Activated B cell treated with CpG ODN at 0.5 μM for 24 hours (primary cell): Measurements from ENCODE around the gene VWCE. TPM values are rescaled to one million over a fixed set of nuclear protein-coding genes. Genes with fewer than 3 reads are reported as not detected.
"Not testable (repeated sequence)": the region's sequence is repeated elsewhere in the genome, so short reads cannot be mapped to it uniquely, and the experiment has no call there.

Experiments used
- ATAC-seq: fragments of 200-7000 bp; cut with Tn5 transposase; one replicate; pipeline ENCODE4 v1.10.0; 2021; ENCODE audit warnings: low read depth, mild to moderate bottlenecking, moderate library complexity
- CTCF ChIA-PET: fragments of 350-600 bp; sonication (Branson Sonifier 250); formaldehyde crosslinking; loops from one replicate; lab custom pipeline; 2021; ENCODE audit warnings: antibody characterized with exemption; lab: Charles Lee
- POLR2A ChIA-PET: fragments of 350-600 bp; sonication (Branson Sonifier 250); formaldehyde crosslinking; loops from one replicate; lab custom pipeline; 2021; ENCODE audit warnings: antibody characterized with exemption; lab: Charles Lee
- DNase-seq: peaks from one replicate; pipeline ENCODE4 v3.0.0; 2022
- H3K27ac Mint-ChIP-seq: one replicate; pipeline ENCODE4 v1.8.0; 2020; ENCODE audit warnings: mixed read lengths
- H3K27me3 Mint-ChIP-seq: one replicate; pipeline ENCODE4 v1.8.0; 2021; ENCODE audit warnings: mixed read lengths
- H3K36me3 Mint-ChIP-seq: one replicate; pipeline ENCODE4 v1.8.0; 2021; ENCODE audit warnings: low read depth, mixed read lengths
- H3K4me1 Mint-ChIP-seq: one replicate; pipeline ENCODE4 v1.8.0; 2021; ENCODE audit warnings: mixed read lengths
- H3K4me3 Mint-ChIP-seq: one replicate; pipeline ENCODE4 v1.8.0; 2020; ENCODE audit warnings: mild to moderate bottlenecking, mixed read lengths
- H3K9me3 Mint-ChIP-seq: one replicate; pipeline ENCODE4 v1.8.0; 2020; ENCODE audit warnings: mixed read lengths
- intact Hi-C: fragments of 100-400 bp; cut with micrococcal nuclease; formaldehyde crosslinking; loops from one replicate; pipeline ENCODE4 v1.15.1; 2024
- total RNA-seq: library from RNA; stranded (reverse); gene quantifications from 2 replicates; pipeline ENCODE4 v1.2.3, GENCODE V29; 2022
- TF ChIP-seq, protein P1 (sequence below): fragments of 200-600 bp; IDR thresholded peaks from one replicate; pipeline ENCODE4 v1.8.0; 2022; ENCODE audit warnings: antibody characterized with exemption, mild to moderate bottlenecking

VWCE gene
- total RNA-seq, 1 donor from 2014 or later, result 1.3 TPM

DNA sequence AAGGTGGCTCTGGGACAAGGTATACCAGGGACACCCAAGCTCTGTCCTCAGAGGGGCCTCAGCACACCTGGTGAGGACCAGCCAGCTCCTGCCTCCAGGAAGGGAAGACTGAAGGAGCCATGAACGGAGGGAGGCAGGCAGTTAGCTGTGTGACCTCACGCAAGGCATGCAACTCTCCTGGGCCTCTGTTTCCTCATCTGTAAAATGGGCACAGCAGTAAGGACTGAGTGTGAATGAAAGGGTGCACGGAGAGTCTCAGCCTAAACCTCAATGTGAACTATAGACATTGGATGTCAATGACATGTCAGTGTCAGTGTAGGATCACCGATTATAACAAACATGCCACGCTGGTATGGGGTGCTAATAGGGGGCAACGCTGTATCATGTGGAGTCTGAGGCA lies 35.8 kb downstream of the VWCE start:
- Mint-ChIP-seq H3K4me3 (no peak overlapping the region), H3K36me3 (no peaks in the 10 kb centered on the region), H3K9me3 (no peaks in the 10 kb centered on the region), H3K27ac (no peak overlapping the region), H3K27me3 (no peaks in the 10 kb centered on the region), H3K4me1 (no peaks in the 10 kb centered on the region)
- CTCF ChIA-PET, result interaction anchor here (1.4 kb wide), 1 partner anchor 126 kb away, joined by 3 read pairs; no protein-coding TSS in a partner anchor
- ATAC-seq (no peak), DNase-seq (no peak)
- intact Hi-C loops, result no loop called here
- POLR2A ChIA-PET, result interaction anchor here (0.6 kb wide), 1 partner anchor 1003 kb away, joined by 3 read pairs; no protein-coding TSS in a partner anchor
- TF ChIP-seq, protein P1, sequence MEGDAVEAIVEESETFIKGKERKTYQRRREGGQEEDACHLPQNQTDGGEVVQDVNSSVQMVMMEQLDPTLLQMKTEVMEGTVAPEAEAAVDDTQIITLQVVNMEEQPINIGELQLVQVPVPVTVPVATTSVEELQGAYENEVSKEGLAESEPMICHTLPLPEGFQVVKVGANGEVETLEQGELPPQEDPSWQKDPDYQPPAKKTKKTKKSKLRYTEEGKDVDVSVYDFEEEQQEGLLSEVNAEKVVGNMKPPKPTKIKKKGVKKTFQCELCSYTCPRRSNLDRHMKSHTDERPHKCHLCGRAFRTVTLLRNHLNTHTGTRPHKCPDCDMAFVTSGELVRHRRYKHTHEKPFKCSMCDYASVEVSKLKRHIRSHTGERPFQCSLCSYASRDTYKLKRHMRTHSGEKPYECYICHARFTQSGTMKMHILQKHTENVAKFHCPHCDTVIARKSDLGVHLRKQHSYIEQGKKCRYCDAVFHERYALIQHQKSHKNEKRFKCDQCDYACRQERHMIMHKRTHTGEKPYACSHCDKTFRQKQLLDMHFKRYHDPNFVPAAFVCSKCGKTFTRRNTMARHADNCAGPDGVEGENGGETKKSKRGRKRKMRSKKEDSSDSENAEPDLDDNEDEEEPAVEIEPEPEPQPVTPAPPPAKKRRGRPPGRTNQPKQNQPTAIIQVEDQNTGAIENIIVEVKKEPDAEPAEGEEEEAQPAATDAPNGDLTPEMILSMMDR, result no peak

DNA sequence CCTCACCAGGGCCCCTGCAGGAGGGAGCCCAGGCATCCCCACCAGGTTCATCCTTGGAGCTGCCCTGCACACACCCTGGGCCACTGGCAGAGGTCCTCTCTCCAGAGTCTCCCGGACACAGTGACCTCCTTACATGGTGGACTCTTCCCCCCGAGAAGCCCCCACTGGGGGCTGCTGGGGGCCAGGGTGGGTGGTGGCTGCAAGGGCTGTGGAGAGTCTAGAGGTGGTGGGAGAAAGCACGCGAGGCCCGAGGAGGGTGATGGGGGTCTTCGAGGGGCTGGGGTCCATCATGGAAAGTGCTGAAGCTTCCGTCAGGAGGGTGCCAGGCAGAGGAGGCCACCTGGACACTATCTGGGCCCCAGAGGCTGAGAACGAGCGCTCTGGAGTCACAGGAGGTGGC lies 36.6 kb downstream of the VWCE start:
- ChIA-PET CTCF (no interaction called here), POLR2A (no interaction called here)
- DNase-seq, result no peak
- intact Hi-C loops, result no loop called here
- no peak for ATAC-seq
- H3K4me1 Mint-ChIP-seq, result no peaks in the 10 kb centered on the region
- TF ChIP-seq, protein P1, result no peak
- H3K27ac Mint-ChIP-seq, result no peak overlapping the region
- no peaks in the 10 kb centered on the region for H3K9me3 Mint-ChIP-seq
- no peak overlapping the region for H3K4me3 Mint-ChIP-seq
- no peaks in the 10 kb centered on the region for H3K36me3 Mint-ChIP-seq
- no peaks in the 10 kb centered on the region for H3K27me3 Mint-ChIP-seq

DNA sequence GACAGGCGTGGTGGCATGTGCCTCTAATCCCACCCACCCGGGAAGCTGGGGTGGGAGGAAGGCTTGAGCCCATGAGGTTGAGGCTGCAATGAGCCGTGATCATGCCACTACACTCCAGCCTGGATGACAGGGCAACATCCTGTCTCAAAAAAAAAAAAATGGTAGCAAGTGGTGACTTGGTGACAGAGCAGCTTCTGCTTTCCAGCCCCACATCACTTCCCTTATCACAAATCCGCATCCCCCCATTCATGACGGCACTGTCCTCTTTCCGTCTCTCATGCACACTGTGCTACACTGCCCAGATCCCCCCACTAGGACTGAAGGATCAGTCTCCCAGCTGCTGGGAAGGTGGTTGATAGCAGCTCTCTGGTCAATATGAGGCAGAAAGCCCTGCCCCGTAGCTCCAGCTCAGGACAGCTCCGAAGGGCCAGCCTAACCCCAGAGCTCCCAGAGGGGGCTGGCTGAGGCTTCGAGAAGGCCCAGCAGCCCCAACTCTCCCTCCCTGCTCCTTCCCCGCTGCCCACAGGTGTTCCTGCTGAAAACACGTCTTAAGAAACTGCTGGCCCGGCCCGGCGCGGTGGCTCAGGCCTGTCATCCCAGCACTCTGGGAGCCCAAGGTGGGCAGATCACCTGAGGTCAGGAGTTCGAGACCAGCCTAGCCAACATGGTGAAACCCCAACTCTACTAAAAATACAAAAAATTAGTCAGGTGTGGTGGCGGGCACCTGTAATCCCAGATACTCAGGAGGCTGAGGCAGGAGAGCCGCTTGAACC lies 38.2 kb downstream of the VWCE start:
- Mint-ChIP-seq H3K27me3 (no peaks in the 10 kb centered on the region), H3K4me3 (no peak overlapping the region), H3K27ac (no peak overlapping the region), H3K36me3 (no peaks in the 10 kb centered on the region), H3K4me1 (no peaks in the 10 kb centered on the region), H3K9me3 (no peaks in the 10 kb centered on the region)
- ATAC-seq, result no peak
- TF ChIP-seq, protein P1, result no peak
- CTCF ChIA-PET, result no interaction called here
- intact Hi-C loops, result no loop called here
- POLR2A ChIA-PET, result no interaction called here
- DNase-seq, result no peak

DNA sequence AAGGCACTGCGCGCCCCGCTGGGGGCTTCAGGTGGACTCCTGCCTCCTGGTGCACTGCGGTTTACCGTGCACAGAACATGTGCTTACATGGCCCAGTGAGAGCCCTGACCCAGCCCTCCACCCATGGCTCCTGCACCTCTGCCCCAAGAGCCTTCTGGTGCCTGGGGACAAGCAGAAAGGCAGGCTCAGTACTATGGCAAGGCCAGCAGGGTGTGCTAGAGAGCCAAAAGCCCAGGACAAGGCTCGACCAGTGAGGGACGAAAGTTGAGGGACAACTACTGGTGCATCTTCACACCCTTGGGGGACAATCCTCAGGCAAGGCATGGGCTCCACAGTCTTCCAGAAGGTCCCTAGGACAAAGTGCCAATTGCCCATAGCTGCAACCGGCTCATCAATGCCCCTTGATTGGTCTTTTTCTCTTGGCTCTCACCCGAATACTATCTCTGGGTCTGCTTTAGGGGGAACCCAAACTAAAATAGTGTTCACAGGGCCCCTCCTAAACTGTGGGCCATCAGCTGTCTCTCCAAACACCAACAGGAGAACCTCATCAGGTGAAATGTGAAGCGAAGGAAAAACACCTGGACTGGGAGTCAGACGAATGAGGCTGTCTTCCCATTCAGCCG lies 40.6 kb downstream of the VWCE start:
- DNase-seq (peak; percentile 49), ATAC-seq (peak; percentile 93)
- Mint-ChIP-seq H3K36me3 (no peaks in the 10 kb centered on the region), H3K27me3 (no peaks in the 10 kb centered on the region), H3K9me3 (no peaks in the 10 kb centered on the region), H3K4me3 (no peak overlapping the region), H3K4me1 (no peaks in the 10 kb centered on the region), H3K27ac (no peak overlapping the region)
- ChIA-PET CTCF (interaction anchor here (1.6 to 3.0 kb wide), 6 partner anchors 40 to 263 kb away, joined by 4 to 16 read pairs (median 9); partner anchors contain the start of genes TMEM216 and VWCE), POLR2A (no interaction called here)
- TF ChIP-seq, protein P1, result no peak
- intact Hi-C loops, result loop anchor here (1.0 kb wide), 1 partner anchor 139 kb away; no protein-coding TSS in a partner anchor

DNA sequence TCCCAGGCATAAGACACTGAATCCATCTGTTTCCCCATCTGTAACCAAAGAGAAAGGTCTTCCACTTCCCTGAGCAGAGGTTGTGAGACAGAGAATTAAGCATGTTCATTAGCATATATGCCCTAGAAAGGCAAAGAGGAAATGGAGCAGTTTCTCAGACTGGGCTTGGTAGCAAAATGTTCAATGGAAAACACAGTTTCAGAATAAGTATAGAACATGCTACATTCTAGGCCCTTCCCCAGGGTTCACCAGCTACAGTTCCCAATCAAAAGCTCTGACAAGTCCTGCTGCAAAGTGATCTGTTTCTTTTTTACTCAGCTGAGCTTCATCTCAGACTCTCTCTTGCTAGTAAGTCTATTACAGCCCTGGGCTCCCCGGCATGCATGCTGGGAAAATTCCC lies 42.8 kb downstream of the VWCE start:
- ATAC-seq, CTCF ChIA-PET: not testable (repeated sequence)

DNA sequence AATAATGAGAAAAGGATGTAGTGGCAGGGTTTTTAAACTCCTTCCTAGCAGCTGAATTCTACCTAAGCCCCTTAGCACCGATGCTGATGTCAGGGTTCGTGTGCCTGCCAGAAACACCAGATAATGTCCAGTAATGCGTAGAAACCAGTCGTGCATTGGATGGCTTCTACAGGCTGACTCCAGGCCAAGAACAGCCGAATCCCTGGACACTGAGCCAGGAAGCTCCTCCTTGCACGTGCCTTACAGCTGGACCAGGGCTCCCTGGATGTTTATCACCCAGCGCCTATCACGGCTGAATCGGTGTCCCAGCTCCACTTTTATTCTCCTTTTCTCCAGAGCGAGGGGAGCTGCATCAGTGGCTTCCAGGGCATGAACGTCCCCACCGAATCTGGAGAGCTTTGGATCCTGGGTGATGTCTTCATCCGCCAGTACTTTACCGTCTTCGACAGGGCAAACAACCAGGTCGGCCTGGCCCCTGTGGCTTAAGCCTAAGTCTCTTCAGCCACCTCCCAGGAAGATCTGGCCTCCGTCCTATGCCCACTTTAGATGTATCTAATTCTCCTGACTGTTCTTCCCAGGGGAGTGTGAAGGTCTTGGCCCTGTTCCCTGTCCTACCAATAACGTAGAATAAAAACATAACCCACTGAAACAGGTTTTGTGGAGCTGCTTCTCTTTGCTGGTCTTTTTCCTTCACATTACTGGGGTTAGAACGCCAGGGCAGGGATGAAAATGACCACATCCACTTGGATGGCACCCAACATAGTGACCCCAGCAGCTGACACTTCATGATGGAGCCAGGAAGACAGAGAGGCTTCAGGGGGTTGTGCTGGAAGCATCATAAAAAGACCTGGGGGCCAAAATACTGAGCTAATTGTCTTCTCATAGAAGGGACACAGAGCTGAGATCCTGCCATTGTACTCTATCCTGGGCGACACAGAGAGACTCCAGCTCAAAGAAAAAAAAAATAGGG lies 44.0 kb downstream of the VWCE start:
- intact Hi-C loops, DNase-seq, H3K27ac Mint-ChIP-seq: not testable (repeated sequence)

More for the DNA sequence above, 42.8 kb downstream of the VWCE start:
- H3K27ac Mint-ChIP-seq, H3K4me3 Mint-ChIP-seq, H3K4me1 Mint-ChIP-seq, H3K36me3 Mint-ChIP-seq, intact Hi-C loops, POLR2A ChIA-PET, H3K9me3 Mint-ChIP-seq, H3K27me3 Mint-ChIP-seq, DNase-seq: not testable (repeated sequence)

DNA sequence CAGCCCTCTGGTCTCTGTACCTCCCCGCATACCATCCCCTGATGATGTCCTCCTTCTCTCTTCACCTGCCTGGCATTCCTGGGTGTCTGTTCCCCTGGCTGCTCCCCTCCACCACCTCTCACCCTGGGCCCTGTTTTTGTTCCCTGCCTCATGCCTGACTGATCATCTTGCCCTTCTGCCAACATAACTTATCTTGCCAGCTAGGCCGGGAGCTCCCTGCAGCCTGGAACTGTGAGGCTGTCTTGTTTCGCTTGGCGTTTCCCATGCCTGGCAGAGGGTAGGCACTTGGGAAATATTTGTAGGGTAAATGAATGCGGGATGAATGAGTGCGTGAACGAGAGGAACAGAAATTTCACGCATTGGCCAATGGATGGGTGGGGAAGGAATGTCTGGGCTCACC lies 45.9 kb downstream of the VWCE start:
- ATAC-seq, H3K4me1 Mint-ChIP-seq, H3K36me3 Mint-ChIP-seq, CTCF ChIA-PET, H3K4me3 Mint-ChIP-seq, H3K27me3 Mint-ChIP-seq, H3K27ac Mint-ChIP-seq, intact Hi-C loops, H3K9me3 Mint-ChIP-seq, DNase-seq, POLR2A ChIA-PET: not testable (repeated sequence)

More for the DNA sequence above, 44.0 kb downstream of the VWCE start:
- H3K4me3 Mint-ChIP-seq, H3K9me3 Mint-ChIP-seq, POLR2A ChIA-PET, H3K36me3 Mint-ChIP-seq, ATAC-seq, H3K27me3 Mint-ChIP-seq, H3K4me1 Mint-ChIP-seq, CTCF ChIA-PET: not testable (repeated sequence)
